GM19324 (cell line): ENCODE data around the gene PRKCA.

ENCODE experiments used
- ATAC-seq: cut with Tn5 transposase; IDR thresholded peaks from one replicate; pipeline ENCODE4 v1.9.1; 2021; ENCODE audit warnings: mild to moderate bottlenecking, moderate library complexity; ENCODE audit not compliant: unreplicated experiment, low FRiP score

The PRKCA gene

GRCh38 chr17:66526827-66527226 lies 224.4 kb downstream of the PRKCA start:
- no peak for ATAC-seq

GRCh38 chr17:66527335-66527734 lies 224.9 kb downstream of the PRKCA start:
- ATAC-seq: no peak

DNA sequence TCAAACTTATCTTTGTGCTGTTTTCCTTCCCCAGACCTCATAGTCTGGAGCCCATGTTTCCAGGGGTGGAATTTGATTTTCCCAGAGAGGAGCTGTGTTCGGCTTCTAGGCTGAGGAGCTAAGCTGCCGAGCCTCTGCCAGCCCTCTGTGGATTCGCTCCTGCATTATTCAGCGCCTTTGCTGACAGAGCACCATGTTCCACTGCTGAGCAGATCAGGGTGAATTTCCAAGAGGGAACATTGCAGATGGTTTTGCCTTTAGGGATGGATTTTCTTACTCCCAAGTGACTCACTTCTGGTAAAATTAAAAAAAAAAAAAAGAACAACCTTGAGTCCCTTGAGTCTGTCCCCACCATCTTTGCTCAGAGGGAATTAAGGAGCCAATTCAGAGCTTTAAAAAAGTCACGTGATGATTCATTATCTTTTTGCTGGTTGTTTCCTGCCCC lies 229.5 kb downstream of the PRKCA start:
- ATAC-seq: no peak

- ATAC-seq: no peak
These were observed 231.2 kb downstream of the PRKCA start for GRCh38 chr17:66533572-66533971.

DNA sequence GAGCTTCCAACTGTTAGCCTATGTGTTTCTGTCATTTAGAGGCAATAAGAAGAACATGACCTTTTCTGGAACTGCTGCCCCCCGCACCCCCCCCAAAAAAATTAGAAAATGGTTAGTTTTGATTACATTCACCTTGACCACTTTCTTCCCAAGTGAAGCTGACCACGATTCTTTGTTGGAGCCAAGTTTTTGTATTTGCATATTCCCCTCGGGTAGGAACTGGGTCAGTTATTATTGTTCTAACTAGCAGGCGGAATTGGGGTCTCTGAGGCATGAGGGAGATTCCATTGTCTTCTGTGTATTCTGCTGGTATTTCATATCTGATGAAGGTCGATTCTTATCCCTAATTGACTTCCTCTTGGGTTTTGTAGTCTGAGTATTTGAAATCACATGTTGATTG lies 231.6 kb downstream of the PRKCA start:
- ATAC-seq: no peak

DNA sequence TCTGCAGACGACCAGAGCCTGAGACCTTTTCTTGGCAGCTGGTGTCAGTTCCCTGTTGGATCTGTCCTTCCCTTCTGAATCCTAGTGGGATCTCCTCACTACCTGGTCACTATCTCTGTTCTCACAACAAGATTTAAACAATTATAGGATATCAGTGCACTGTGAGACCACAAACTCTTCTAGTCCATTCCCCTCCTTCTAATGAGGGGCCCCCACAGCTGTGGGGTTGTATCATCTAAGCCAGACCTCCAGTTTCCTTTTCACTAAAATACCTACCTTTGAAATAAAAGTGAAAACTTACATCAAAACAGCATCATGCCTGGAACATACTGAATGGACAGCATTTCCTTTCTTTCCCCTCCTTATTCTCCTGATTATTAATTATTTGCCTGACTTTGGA lies 233.2 kb downstream of the PRKCA start:
- ATAC-seq: no peak

DNA sequence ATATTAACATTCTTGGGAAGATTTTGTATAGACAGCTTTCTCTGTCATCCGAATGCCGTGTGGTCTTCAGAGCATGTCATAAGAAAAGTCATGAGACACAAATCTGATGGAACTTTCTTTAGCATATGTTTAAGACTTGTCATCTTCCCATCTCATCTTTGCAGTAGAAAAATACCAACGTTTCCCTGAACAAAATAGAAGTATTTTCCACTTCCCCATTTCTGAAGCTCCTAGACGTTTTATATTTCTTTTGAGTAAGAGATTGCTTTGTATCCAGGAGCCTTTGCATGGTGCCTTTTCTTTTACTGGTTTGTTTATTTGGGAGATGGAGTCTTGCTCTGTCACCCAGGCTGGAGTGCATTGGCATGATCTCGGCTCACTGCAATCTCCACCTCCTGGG lies 235.1 kb downstream of the PRKCA start:
- ATAC-seq: no peak

GRCh38 chr17:66538776-66539175 lies 236.4 kb downstream of the PRKCA start:
- ATAC-seq: no peak

DNA sequence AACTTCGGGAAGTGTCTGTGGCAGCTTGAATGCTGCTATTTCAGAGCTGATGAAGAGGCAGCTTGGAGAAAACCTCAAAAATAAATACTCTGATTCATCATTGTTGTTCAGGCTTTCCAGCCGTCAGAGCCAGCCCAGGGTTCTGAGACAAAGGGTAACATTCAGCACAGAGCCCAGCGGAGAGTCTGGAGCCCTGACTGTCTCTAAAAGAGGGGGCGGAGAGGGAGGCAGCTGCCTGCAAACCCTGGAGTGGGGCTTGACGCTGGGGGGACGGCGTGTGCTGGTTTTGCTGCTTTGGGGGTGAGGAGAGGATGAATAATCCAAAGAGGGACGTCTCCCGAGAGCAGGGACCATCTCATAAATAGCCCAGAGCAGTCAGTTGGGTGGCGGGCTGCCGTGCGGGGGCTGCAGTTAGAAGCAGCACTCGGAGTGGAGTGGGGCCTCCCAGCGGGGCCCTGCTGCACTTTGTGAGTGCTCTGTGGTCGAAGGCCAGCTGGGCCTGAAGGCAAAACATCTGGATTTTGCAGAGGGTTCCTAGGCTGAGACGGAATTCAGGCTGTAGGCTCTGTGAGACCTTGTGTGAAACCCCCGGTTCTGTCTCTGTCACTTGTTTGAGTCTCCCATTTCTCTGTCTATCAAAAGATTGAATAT lies 237.8 kb downstream of the PRKCA start:
- ATAC-seq: no peak

- peak; percentile 48 for ATAC-seq
These were observed 239.2 kb downstream of the PRKCA start for GRCh38 chr17:66541461-66542128.

DNA sequence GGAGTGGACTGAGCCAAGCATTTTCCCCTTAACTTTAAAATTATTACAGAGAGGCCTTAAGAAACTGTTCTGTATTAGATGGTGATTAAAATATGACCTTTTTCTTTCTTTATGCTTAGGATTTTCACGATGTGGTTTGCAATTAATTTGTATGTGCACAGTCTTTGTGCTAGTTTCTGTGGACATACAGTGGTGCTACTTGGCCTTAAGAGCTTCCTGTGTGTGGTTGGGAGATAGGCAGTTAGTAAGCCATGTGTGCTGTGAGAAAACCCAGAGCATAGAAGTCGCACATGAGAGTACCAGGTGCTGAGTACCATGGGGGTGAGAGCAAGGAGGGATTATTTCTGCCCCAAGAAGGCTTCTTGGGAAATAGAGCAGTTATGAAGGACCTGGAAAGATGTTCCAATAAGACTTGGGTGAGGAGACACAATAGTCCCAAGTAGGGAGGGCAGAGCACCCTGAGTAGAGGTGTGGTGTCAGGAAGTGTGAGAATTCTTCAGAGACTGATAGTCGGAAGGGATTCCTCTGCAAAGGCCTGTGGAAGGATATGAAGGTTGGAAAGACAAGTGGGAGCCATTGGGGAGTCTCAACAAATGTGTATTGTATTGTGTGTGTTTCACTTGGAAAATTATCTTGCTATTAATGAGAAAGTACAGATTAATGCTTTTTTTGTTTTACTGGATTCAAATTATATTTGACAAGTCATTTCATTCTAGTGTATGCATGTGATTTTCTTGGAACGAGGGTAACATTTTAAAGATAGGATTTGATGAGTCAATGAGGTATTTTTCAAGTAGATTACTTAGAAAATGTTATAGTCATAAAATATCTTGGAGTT lies 239.9 kb downstream of the PRKCA start:
- ATAC-seq: peak; percentile 97

GRCh38 chr17:66542967-66543520 lies 240.6 kb downstream of the PRKCA start:
- ATAC-seq: no peak

- ATAC-seq: no peak
These were observed 241.1 kb downstream of the PRKCA start for GRCh38 chr17:66543526-66543925.

DNA sequence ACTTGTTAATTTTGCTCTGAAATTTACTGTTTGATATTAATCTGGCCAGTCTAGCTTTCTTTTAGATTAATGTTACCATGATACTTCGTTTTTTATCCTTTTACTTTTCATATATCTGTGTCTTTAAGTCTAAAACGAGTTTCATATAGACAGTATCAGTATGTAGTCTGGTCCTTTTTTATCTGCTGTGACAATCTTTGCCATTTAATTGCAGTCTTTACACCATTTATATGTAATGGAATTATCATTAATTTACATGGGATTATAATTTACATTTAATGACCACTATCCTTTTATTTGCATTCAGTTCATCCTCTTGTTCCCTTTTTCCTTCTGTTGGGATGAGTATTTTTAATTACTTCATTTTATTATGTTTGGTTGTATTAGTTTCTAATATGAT lies 243.5 kb downstream of the PRKCA start:
- no peak for ATAC-seq

DNA sequence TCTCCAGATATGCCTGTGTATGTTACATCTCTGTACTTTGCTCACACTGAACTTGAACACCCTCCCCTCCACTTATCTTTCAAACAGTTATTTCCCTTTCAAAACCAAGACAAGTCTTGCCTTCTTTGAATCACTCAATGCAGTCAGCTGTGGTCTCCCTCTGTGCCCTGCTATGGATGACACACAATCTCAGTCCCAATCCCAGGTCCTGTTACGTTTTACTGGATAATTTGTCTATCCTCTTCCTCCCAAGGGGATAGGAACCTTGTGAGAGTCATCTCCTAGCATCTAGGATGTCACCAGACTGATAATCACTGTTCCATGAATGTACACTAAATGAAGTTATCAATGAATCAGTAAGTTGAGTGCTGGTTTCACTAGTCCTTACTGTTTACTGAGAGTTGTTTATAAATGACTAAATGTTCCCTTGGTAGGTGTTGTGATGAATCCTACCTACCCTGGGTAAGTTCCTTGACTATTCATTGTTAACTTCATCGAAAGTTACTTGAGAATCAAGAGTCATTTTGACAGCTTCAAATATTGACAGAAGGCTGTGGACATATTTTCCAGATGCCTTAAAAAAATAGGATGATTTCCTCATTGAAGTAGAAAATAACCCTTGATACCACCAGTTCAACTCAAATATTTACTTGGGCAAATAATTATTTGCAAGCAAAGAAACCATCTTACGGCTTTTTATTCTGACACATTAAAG lies 244.9 kb downstream of the PRKCA start:
- ATAC-seq: no peak

- ATAC-seq: no peak
These were observed 245.7 kb downstream of the PRKCA start for GRCh38 chr17:66548158-66548557.

GRCh38 chr17:66548659-66549310 lies 246.4 kb downstream of the PRKCA start:
- no peak for ATAC-seq

DNA sequence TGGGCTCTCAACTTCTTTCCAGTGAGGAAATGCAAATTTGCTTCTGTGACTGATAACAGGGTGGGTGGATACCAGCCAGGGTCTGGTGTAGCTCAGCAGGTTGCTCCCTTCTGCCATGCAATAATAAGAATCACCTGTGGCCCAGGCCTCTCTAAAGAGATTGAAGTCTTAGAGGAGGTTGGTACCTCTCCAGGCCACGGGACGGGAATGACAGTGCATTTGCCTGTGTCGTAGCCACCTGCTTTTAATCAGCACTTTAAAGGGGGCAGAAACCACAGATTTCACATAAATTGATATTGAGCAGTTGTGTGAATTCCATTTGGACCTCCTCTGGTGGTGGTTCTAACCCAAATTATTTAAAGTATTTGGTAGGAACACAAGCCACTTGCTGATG lies 246.9 kb downstream of the PRKCA start:
- ATAC-seq: no peak

GRCh38 chr17:66549731-66550207 lies 247.4 kb downstream of the PRKCA start:
- no peak for ATAC-seq

- no peak for ATAC-seq
These were observed 249.4 kb downstream of the PRKCA start for GRCh38 chr17:66551839-66552238.
